ENCODE data around the gene EEFSEC. TPM values are rescaled to one million over a fixed set of nuclear protein-coding genes. Genes with fewer than 3 reads are reported as not detected.

The EEFSEC gene
- total and polyA plus RNA-seq, 2 of the 8 experiments (the other 6 are each of a cell fraction or from before 2014, with no cell fraction given), result 13.1 to 19.8 TPM

GRCh38 chr3:128226186-128226725, 73.0 kb downstream of the EEFSEC start:
- H2BK20ac ChIP-seq (ENCODE audit: low read length), result no peak overlapping the region
- FAIRE-seq (no peak), DNase-seq (ENCODE audit: low read depth in 1 of 2, low spot score in 2 of 2) (peak in 1 of 2 experiments; percentile 51)
- H3K14ac ChIP-seq (ENCODE audit: insufficient read length), result no peak overlapping the region
- CTCF ChIA-PET (ENCODE audit: partially characterized antibody), result interaction anchor here (0.7 to 7.5 kb wide), 52 partner anchors 8 to 350 kb away, joined by 3 to 108 read pairs (median 5); partner anchors contain the start of gene RUVBL1
- no peak overlapping the region for H3K4me3 ChIP-seq (ENCODE audit: extremely low read depth in 1 of 4, insufficient read depth in 2 of 4, low read depth in 3 of 4, low read length in 4 of 4)
- POLR2A ChIA-PET (ENCODE audit: partially characterized antibody), result interaction anchor here (0.9 to 1.8 kb wide), 2 partner anchors 54 to 103 kb away, joined by 3 to 4 read pairs; partner anchors contain the start of gene RUVBL1
- no peak overlapping the region for H3K4ac ChIP-seq (replicated peaks; ENCODE audit: insufficient read length, low read depth, low read length)
- no peak overlapping the region for H2AK5ac ChIP-seq (ENCODE audit: low read depth, low read length)
- no peak overlapping the region for H2BK15ac ChIP-seq (ENCODE audit: low read length)
- no peak overlapping the region for H2AFZ ChIP-seq (ENCODE audit: low read length)
- no peaks in the 10 kb centered on the region for H3K79me1 ChIP-seq (ENCODE audit: low read depth, low read length)
- H3K56ac ChIP-seq (replicated peaks; ENCODE audit: insufficient read length, low read depth, low read length), result no peak overlapping the region
- no peak overlapping the region for H3K4me2 ChIP-seq (ENCODE audit: insufficient read depth in 1 of 2, low read depth in 2 of 2, low read length in 2 of 2)
- no peaks in the 10 kb centered on the region for H3K79me2 ChIP-seq (ENCODE audit: control insufficient read depth in 1 of 2, insufficient read depth in 2 of 2, low read length in 2 of 2)
- H3K9me3 ChIP-seq (ENCODE audit: insufficient read depth in 2 of 2, low read depth in 1 of 2, low read length in 1 of 2), result peaks cover 11 to 15% of the 10 kb centered on the region in 2 experiments
- H2BK120ac ChIP-seq (replicated peaks; ENCODE audit: low read depth, low read length), result no peak overlapping the region
- H3K23ac ChIP-seq (ENCODE audit: insufficient read length), result no peak overlapping the region
- H2BK5ac ChIP-seq (ENCODE audit: low read depth, low read length), result no peak overlapping the region
- peaks cover 0 to 3% (median 1%) of the 10 kb centered on the region in 4 experiments; a peak in 3 of 7 replicates for H3K4me1 ChIP-seq (replicated peaks in 1 of 4; ENCODE audit: control insufficient read depth in 3 of 4, insufficient read depth in 4 of 4, low read length in 3 of 4)
- no peaks in the 10 kb centered on the region for H4K20me1 ChIP-seq (replicated peaks in 1 of 2; ENCODE audit: control insufficient read depth in 1 of 2, insufficient read depth in 2 of 2, low read length in 2 of 2)
- no peaks in the 10 kb centered on the region; a peak in 1 of 7 replicates for H3K27me3 ChIP-seq (replicated peaks in 1 of 4; ENCODE audit: control insufficient read depth in 3 of 4, extremely low read depth in 1 of 4, insufficient read depth in 3 of 4, low read length in 3 of 4)
- H3K18ac ChIP-seq (ENCODE audit: extremely low read depth, low read length), result no peak overlapping the region
- TF ChIP-seq JUN (IDR thresholded peaks at IDR 0.05; ENCODE audit: low read depth, low read length) (no peak), MAX (IDR thresholded peaks at IDR 0.05) (no peak), MAFK (IDR thresholded peaks at IDR 0.05; ENCODE audit: low read depth, low read length) (peak; percentile 8; the same call in 1 of the 2 replicates)
- H3K27ac ChIP-seq (ENCODE audit: low read depth, low read length), result no peak overlapping the region
- 76% methylated on average over 8 of the region's 8 CpGs; no CpG with 5 or more reads in 1 of the 2 experiments for WGBS, 2 experiments (ENCODE audit: extremely low coverage in 1 of 2, insufficient coverage in 1 of 2, insufficient read length in 1 of 2, insufficient replicate concordance in 2 of 2, low coverage in 1 of 2, low lambda C conversion rate in 2 of 2, missing lambda C conversion rate in 1 of 2)
- no peak overlapping the region for H4K91ac ChIP-seq (replicated peaks; ENCODE audit: insufficient read length, low read length)
- H4K5ac ChIP-seq (ENCODE audit: insufficient read length, low read depth, low read length), result no peak overlapping the region
- H4K8ac ChIP-seq (ENCODE audit: extremely low read depth, insufficient read depth, low read length), result no peak overlapping the region
- no peaks in the 10 kb centered on the region for H3K23me2 ChIP-seq (ENCODE audit: low read depth, low read length)
- H3K9ac ChIP-seq (replicated peaks in 1 of 4; ENCODE audit: extremely low read depth in 1 of 4, low read depth in 3 of 4, low read length in 3 of 4), result no peak overlapping the region
- no peaks in the 10 kb centered on the region; a peak in 1 of 8 replicates for H3K36me3 ChIP-seq (ENCODE audit: control insufficient read depth in 2 of 4, insufficient read depth in 4 of 4, low read length in 3 of 4)
- H2BK12ac ChIP-seq (ENCODE audit: low read depth, low read length), result 0 out of 2 replicates have a peak overlapping the region, but pooled peaks have one; percentile 54
